PC-9 (cell line): ENCODE results near the gene TMOD1. TPM values are rescaled to one million over a fixed set of nuclear protein-coding genes. Genes with fewer than 3 reads are reported as not detected.

ENCODE experiments used
- BruUV-seq: library from RNA; stranded (reverse); fragments of 400-500 nt; replicated peaks from 2 replicates; lab custom pipeline; 2021; lab: Mats Ljungman, UMichigan
- CTCF ChIA-PET: fragments of 300-600 bp; sonication (Branson Sonifier 250); formaldehyde crosslinking; loops from one replicate; lab custom pipeline; 2022; ENCODE audit warnings: antibody characterized with exemption; lab: Charles Lee
- POLR2A ChIA-PET: fragments of 300-600 bp; sonication (Branson Sonifier 250); formaldehyde crosslinking; loops from one replicate; lab custom pipeline; 2022; ENCODE audit warnings: antibody characterized with exemption; ENCODE audit not compliant: unreplicated experiment; lab: Charles Lee
- DNase-seq, 2 experiments: peaks; one replicate each; pipeline versions ENCODE4 v3.0.0 to v3.0.0-alpha.2; 2015 to 2022; ENCODE audit warnings: mixed read lengths in 1 of 2
- H2AFZ ChIP-seq: fragments of 200-600 bp; sonication (generic); 2 replicates; pipeline ENCODE4 v1.8.1; 2017; ENCODE audit warnings: antibody characterized with exemption
- H3F3A ChIP-seq: fragments of 200-600 bp; sonication (generic); 2 replicates; pipeline ENCODE4 v1.8.1; 2017; ENCODE audit warnings: antibody characterized with exemption, mild to moderate bottlenecking, low read depth; ENCODE audit not compliant: insufficient read depth
- H3K27ac ChIP-seq: fragments of 200-600 bp; sonication (generic); 2 replicates; pipeline ENCODE4 v1.6.1; 2016; ENCODE audit warnings: mixed run types
- H3K27me3 ChIP-seq: fragments of 200-600 bp; sonication (generic); 2 replicates; pipeline ENCODE4 v1.6.1; 2016; ENCODE audit warnings: low read depth, mixed run types; ENCODE audit not compliant: insufficient read depth
- H3K36me3 ChIP-seq: fragments of 200-600 bp; sonication (generic); 2 replicates; pipeline ENCODE4 v1.6.1; 2016; ENCODE audit warnings: low read depth, mixed run types
- H3K4me1 ChIP-seq: fragments of 200-600 bp; sonication (generic); replicated peaks from 2 replicates; pipeline ENCODE4 v1.6.1; 2016; ENCODE audit warnings: mixed run types; ENCODE audit not compliant: insufficient read depth
- H3K4me2 ChIP-seq: fragments of 200-600 bp; sonication (generic); 2 replicates; pipeline ENCODE4 v1.6.1; 2017; ENCODE audit warnings: mixed run types
- H3K4me3 ChIP-seq: fragments of 200-600 bp; sonication (generic); 2 replicates; pipeline ENCODE4 v1.6.1; 2016; ENCODE audit warnings: mixed run types
- H3K79me2 ChIP-seq: fragments of 200-600 bp; sonication (generic); 2 replicates; pipeline ENCODE4 v1.6.1; 2017; ENCODE audit warnings: low read depth, mixed run types
- H3K9me2 ChIP-seq: fragments of 200-600 bp; sonication (generic); 2 replicates; pipeline ENCODE4 v1.8.1; 2017; ENCODE audit warnings: mild to moderate bottlenecking; ENCODE audit not compliant: insufficient read depth
- H3K9me3 ChIP-seq: fragments of 200-600 bp; sonication (generic); 2 replicates; pipeline ENCODE4 v1.8.1; 2016; ENCODE audit warnings: low read depth; ENCODE audit not compliant: insufficient read depth
- H4K20me1 ChIP-seq: fragments of 200-600 bp; sonication (generic); 2 replicates; pipeline ENCODE4 v1.8.1; 2017; ENCODE audit not compliant: insufficient read depth
- EZH2 ChIP-seq: fragments of 200-600 bp; sonication (generic); IDR thresholded peaks from 2 replicates; pipeline ENCODE4 v1.8.0; 2017; ENCODE audit warnings: antibody characterized with exemption, low read depth
- intact Hi-C: fragments of 100-400 bp; cut with micrococcal nuclease; formaldehyde crosslinking; loops from one replicate; pipeline ENCODE4 v1.10.0; 2022; ENCODE audit not compliant: unreplicated experiment
- total RNA-seq: library from RNA; stranded (reverse); gene quantifications from 2 replicates; pipeline ENCODE4 v1.2.3, GENCODE V29; 2021
- TF ChIP-seq, protein P1 (sequence below): fragments of 200-600 bp; sonication (generic); conservative IDR thresholded peaks from 2 replicates; pipeline ENCODE4 v1.6.1; 2017; ENCODE audit warnings: mixed run types, antibody characterized with exemption, mild to moderate bottlenecking, moderate library complexity

The TMOD1 gene
- total RNA-seq, 1 experiment from 2014 or later: 6.8 TPM

- BruUV-seq: no TSS peak
- intact Hi-C loops: no loop called here
- H3K4me2 ChIP-seq: no peak overlapping the region
- DNase-seq: no peak
- H3K9me3 ChIP-seq: no peaks in the 10 kb centered on the region
- peaks cover 7% of the 10 kb centered on the region; the same call in 1 of the 2 replicates for H3K4me1 ChIP-seq
- H3K9me2 ChIP-seq: no peaks in the 10 kb centered on the region
- TF ChIP-seq, protein P1, sequence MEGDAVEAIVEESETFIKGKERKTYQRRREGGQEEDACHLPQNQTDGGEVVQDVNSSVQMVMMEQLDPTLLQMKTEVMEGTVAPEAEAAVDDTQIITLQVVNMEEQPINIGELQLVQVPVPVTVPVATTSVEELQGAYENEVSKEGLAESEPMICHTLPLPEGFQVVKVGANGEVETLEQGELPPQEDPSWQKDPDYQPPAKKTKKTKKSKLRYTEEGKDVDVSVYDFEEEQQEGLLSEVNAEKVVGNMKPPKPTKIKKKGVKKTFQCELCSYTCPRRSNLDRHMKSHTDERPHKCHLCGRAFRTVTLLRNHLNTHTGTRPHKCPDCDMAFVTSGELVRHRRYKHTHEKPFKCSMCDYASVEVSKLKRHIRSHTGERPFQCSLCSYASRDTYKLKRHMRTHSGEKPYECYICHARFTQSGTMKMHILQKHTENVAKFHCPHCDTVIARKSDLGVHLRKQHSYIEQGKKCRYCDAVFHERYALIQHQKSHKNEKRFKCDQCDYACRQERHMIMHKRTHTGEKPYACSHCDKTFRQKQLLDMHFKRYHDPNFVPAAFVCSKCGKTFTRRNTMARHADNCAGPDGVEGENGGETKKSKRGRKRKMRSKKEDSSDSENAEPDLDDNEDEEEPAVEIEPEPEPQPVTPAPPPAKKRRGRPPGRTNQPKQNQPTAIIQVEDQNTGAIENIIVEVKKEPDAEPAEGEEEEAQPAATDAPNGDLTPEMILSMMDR: no peak
- no peak for TF ChIP-seq EZH2
- no peaks in the 10 kb centered on the region for H3K36me3 ChIP-seq
- no peak overlapping the region for H3K4me3 ChIP-seq
- H3K79me2 ChIP-seq: no peaks in the 10 kb centered on the region
- CTCF ChIA-PET: no interaction called here
- no peaks in the 10 kb centered on the region for H4K20me1 ChIP-seq
- POLR2A ChIA-PET: no interaction called here
- no peak overlapping the region for H3K27ac ChIP-seq
- H2AFZ ChIP-seq: no peak overlapping the region
- H3K27me3 ChIP-seq: no peaks in the 10 kb centered on the region
- H3F3A ChIP-seq: no peaks in the 10 kb centered on the region
Measured at GRCh38 chr9:97553141-97553540, 51.7 kb downstream of the TMOD1 start.

- no TSS peak for BruUV-seq
- Histone ChIP-seq H3K9me3 (no peaks in the 10 kb centered on the region), H3K4me2 (no peak overlapping the region), H2AFZ (no peak overlapping the region), H3K4me3 (no peak overlapping the region), H3K79me2 (no peaks in the 10 kb centered on the region), H3K27ac (no peak overlapping the region), H4K20me1 (no peaks in the 10 kb centered on the region), H3K9me2 (no peaks in the 10 kb centered on the region), H3K4me1 (no peaks in the 10 kb centered on the region), H3K27me3 (no peaks in the 10 kb centered on the region), H3F3A (no peaks in the 10 kb centered on the region), H3K36me3 (no peaks in the 10 kb centered on the region)
- TF ChIP-seq EZH2: no peak
- TF ChIP-seq, protein P1: no peak
- POLR2A ChIA-PET: no interaction called here
- no peak for DNase-seq
- CTCF ChIA-PET: no interaction called here
- intact Hi-C loops: no loop called here
Measured at GRCh38 chr9:97553841-97554240, 52.4 kb downstream of the TMOD1 start.

GRCh38 chr9:97554566-97555075 lies 53.2 kb downstream of the TMOD1 start:
- H3K9me3 ChIP-seq: no peaks in the 10 kb centered on the region
- intact Hi-C loops: no loop called here
- no peaks in the 10 kb centered on the region for H3K36me3 ChIP-seq
- CTCF ChIA-PET: no interaction called here
- H3K4me2 ChIP-seq: no peak overlapping the region
- H3K9me2 ChIP-seq: no peaks in the 10 kb centered on the region
- H3K27me3 ChIP-seq: no peaks in the 10 kb centered on the region
- H3K4me1 ChIP-seq: no peaks in the 10 kb centered on the region
- no peak overlapping the region for H3K4me3 ChIP-seq
- POLR2A ChIA-PET: no interaction called here
- TF ChIP-seq, protein P1: no peak
- TF ChIP-seq EZH2: no peak
- no peak for DNase-seq
- H3F3A ChIP-seq: no peaks in the 10 kb centered on the region
- no peaks in the 10 kb centered on the region for H3K79me2 ChIP-seq
- no peak overlapping the region for H3K27ac ChIP-seq
- no peaks in the 10 kb centered on the region for H4K20me1 ChIP-seq
- H2AFZ ChIP-seq: no peak overlapping the region
- BruUV-seq: no TSS peak
